ENCODE results near the gene TNFSF8.

The TNFSF8 gene

GRCh38 chr9:114902786-114903524 lies 27.4 kb downstream of the TNFSF8 start:
- Histone ChIP-seq H3K4ac (ENCODE audit: low read depth, low read length) (no peak overlapping the region), H4K8ac (ENCODE audit: low read depth, low read length) (peak overlapping the region; percentile 30), H3K79me2 (ENCODE audit: control insufficient read depth, insufficient read depth, low read length, poor library complexity) (peaks cover 4% of the 10 kb centered on the region), H3K36me3 (ENCODE audit: control insufficient read depth in 1 of 2, insufficient read depth in 2 of 2, low read length in 2 of 2) (peaks cover 0 to 2% of the 10 kb centered on the region in 2 experiments), H3K27me3 (ENCODE audit: insufficient read depth, low read length) (no peaks in the 10 kb centered on the region), H3K9me3 (ENCODE audit: insufficient read depth, low read depth, low read length) (no peaks in the 10 kb centered on the region), H3K27ac (ENCODE audit: low read depth, low read length) (no peak overlapping the region), H2AFZ (ENCODE audit: insufficient read depth, low read length, poor library complexity) (no peak overlapping the region), H3K4me1 (ENCODE audit: control insufficient read depth in 1 of 2, insufficient read depth in 2 of 2, low read length in 2 of 2) (peaks cover 9 to 20% of the 10 kb centered on the region in 2 experiments), H2BK120ac (ENCODE audit: insufficient read depth, low read length, poor library complexity) (peak overlapping the region; percentile 56), H2BK5ac (ENCODE audit: low read depth, low read length, poor library complexity) (peak overlapping the region; percentile 22), H2BK12ac (ENCODE audit: low read length) (peak overlapping the region; percentile 67), H3K4me2 (ENCODE audit: low read length) (no peak overlapping the region), H3K79me1 (ENCODE audit: low read length) (peaks cover 19% of the 10 kb centered on the region), H3K4me3 (ENCODE audit: low read depth, low read length) (no peak overlapping the region), H3K23ac (ENCODE audit: low read length) (no peak overlapping the region), H3K18ac (ENCODE audit: low read length) (peak overlapping the region; percentile 14), H3K14ac (ENCODE audit: low read length) (peak overlapping the region; percentile 18), H3K9ac (ENCODE audit: low read length) (no peak overlapping the region), H2AK5ac (ENCODE audit: low read length) (no peak overlapping the region), H4K12ac (ENCODE audit: low read depth, low read length) (no peak overlapping the region), H4K91ac (ENCODE audit: low read depth, low read length) (peak overlapping the region; percentile 69)
- peak; percentile 21 to 62 for DNase-seq
- WGBS (ENCODE audit: extremely low coverage, insufficient coverage, insufficient read length), result no CpG with 5 or more reads among the region's 4 CpGs

- Histone ChIP-seq H3K27me3 (ENCODE audit: insufficient read depth, low read length) (no peaks in the 10 kb centered on the region), H3K27ac (ENCODE audit: low read depth, low read length) (no peak overlapping the region), H3K79me2 (ENCODE audit: control insufficient read depth, insufficient read depth, low read length, poor library complexity) (no peaks in the 10 kb centered on the region), H3K79me1 (ENCODE audit: low read length) (peaks cover 9% of the 10 kb centered on the region), H2AK5ac (ENCODE audit: low read length) (no peak overlapping the region), H3K18ac (ENCODE audit: low read length) (no peak overlapping the region), H2BK12ac (ENCODE audit: low read length) (peak overlapping the region; percentile 65), H3K14ac (ENCODE audit: low read length) (no peak overlapping the region), H4K12ac (ENCODE audit: low read depth, low read length) (no peak overlapping the region), H3K4me2 (ENCODE audit: low read length) (no peak overlapping the region), H3K23ac (ENCODE audit: low read length) (no peak overlapping the region), H3K4me1 (ENCODE audit: control insufficient read depth in 1 of 2, insufficient read depth in 2 of 2, low read length in 2 of 2) (peaks cover 2 to 11% of the 10 kb centered on the region in 2 experiments), H2BK5ac (ENCODE audit: low read depth, low read length, poor library complexity) (no peak overlapping the region), H3K36me3 (ENCODE audit: control insufficient read depth in 1 of 2, insufficient read depth in 2 of 2, low read length in 2 of 2) (peaks cover 0 to 2% of the 10 kb centered on the region in 2 experiments), H3K9ac (ENCODE audit: low read length) (no peak overlapping the region), H4K8ac (ENCODE audit: low read depth, low read length) (no peak overlapping the region), H3K4ac (ENCODE audit: low read depth, low read length) (no peak overlapping the region), H2AFZ (ENCODE audit: insufficient read depth, low read length, poor library complexity) (no peak overlapping the region), H2BK120ac (ENCODE audit: insufficient read depth, low read length, poor library complexity) (no peak overlapping the region), H3K4me3 (ENCODE audit: low read depth, low read length) (no peak overlapping the region), H4K91ac (ENCODE audit: low read depth, low read length) (peak overlapping the region; percentile 43), H3K9me3 (ENCODE audit: insufficient read depth, low read depth, low read length) (no peaks in the 10 kb centered on the region)
- WGBS (ENCODE audit: extremely low coverage, insufficient coverage, insufficient read length), result no CpG with 5 or more reads among the region's 1 CpG
- peak; percentile 14 to 76 for DNase-seq
Observed at GRCh38 chr9:114900942-114901802, 29.2 kb downstream of the TNFSF8 start.

GRCh38 chr9:114899995-114900394 lies 30.4 kb downstream of the TNFSF8 start:
- peaks cover 10% of the 10 kb centered on the region for H3K79me1 ChIP-seq (ENCODE audit: low read length)
- H3K4me3 ChIP-seq (ENCODE audit: low read depth, low read length), result no peak overlapping the region
- H3K4me2 ChIP-seq (ENCODE audit: low read length), result no peak overlapping the region
- H2AFZ ChIP-seq (ENCODE audit: insufficient read depth, low read length, poor library complexity), result no peak overlapping the region
- DNase-seq, result no peak
- H2BK12ac ChIP-seq (ENCODE audit: low read length), result no peak overlapping the region
- H4K91ac ChIP-seq (ENCODE audit: low read depth, low read length), result no peak overlapping the region
- H2BK120ac ChIP-seq (ENCODE audit: insufficient read depth, low read length, poor library complexity), result no peak overlapping the region
- no peaks in the 10 kb centered on the region for H3K79me2 ChIP-seq (ENCODE audit: control insufficient read depth, insufficient read depth, low read length, poor library complexity)
- no peak overlapping the region for H3K4ac ChIP-seq (ENCODE audit: low read depth, low read length)
- H3K9me3 ChIP-seq (ENCODE audit: insufficient read depth, low read depth, low read length), result no peaks in the 10 kb centered on the region
- no peak overlapping the region for H3K18ac ChIP-seq (ENCODE audit: low read length)
- no peak overlapping the region for H3K23ac ChIP-seq (ENCODE audit: low read length)
- H4K12ac ChIP-seq (ENCODE audit: low read depth, low read length), result no peak overlapping the region
- H3K4me1 ChIP-seq (ENCODE audit: control insufficient read depth in 1 of 2, insufficient read depth in 2 of 2, low read length in 2 of 2), result peaks cover 5 to 10% of the 10 kb centered on the region in 2 experiments
- no peak overlapping the region for H3K14ac ChIP-seq (ENCODE audit: low read length)
- H3K27ac ChIP-seq (ENCODE audit: low read depth, low read length), result no peak overlapping the region
- peaks cover 0 to 2% of the 10 kb centered on the region in 2 experiments for H3K36me3 ChIP-seq (ENCODE audit: control insufficient read depth in 1 of 2, insufficient read depth in 2 of 2, low read length in 2 of 2)
- no peak overlapping the region for H4K8ac ChIP-seq (ENCODE audit: low read depth, low read length)
- H3K27me3 ChIP-seq (ENCODE audit: insufficient read depth, low read length), result no peaks in the 10 kb centered on the region
- no peak overlapping the region for H3K9ac ChIP-seq (ENCODE audit: low read length)
- no peak overlapping the region for H2BK5ac ChIP-seq (ENCODE audit: low read depth, low read length, poor library complexity)
- no peak overlapping the region for H2AK5ac ChIP-seq (ENCODE audit: low read length)

GRCh38 chr9:114899461-114899860 lies 30.9 kb downstream of the TNFSF8 start:
- H3K23ac ChIP-seq (ENCODE audit: low read length), result no peak overlapping the region
- no peak overlapping the region for H4K12ac ChIP-seq (ENCODE audit: low read depth, low read length)
- no peaks in the 10 kb centered on the region for H3K79me2 ChIP-seq (ENCODE audit: control insufficient read depth, insufficient read depth, low read length, poor library complexity)
- H3K9ac ChIP-seq (ENCODE audit: low read length), result no peak overlapping the region
- WGBS (ENCODE audit: extremely low coverage, insufficient coverage, insufficient read length), result no CpG with 5 or more reads among the region's 2 CpGs
- no peak overlapping the region for H2AFZ ChIP-seq (ENCODE audit: insufficient read depth, low read length, poor library complexity)
- no peak overlapping the region for H3K4me3 ChIP-seq (ENCODE audit: low read depth, low read length)
- no peak overlapping the region for H3K4ac ChIP-seq (ENCODE audit: low read depth, low read length)
- no peak overlapping the region for H2BK12ac ChIP-seq (ENCODE audit: low read length)
- no peaks in the 10 kb centered on the region for H3K9me3 ChIP-seq (ENCODE audit: insufficient read depth, low read depth, low read length)
- H2BK120ac ChIP-seq (ENCODE audit: insufficient read depth, low read length, poor library complexity), result no peak overlapping the region
- peaks cover 10% of the 10 kb centered on the region for H3K79me1 ChIP-seq (ENCODE audit: low read length)
- no peaks in the 10 kb centered on the region for H3K27me3 ChIP-seq (ENCODE audit: insufficient read depth, low read length)
- H3K4me2 ChIP-seq (ENCODE audit: low read length), result no peak overlapping the region
- no peak overlapping the region for H4K8ac ChIP-seq (ENCODE audit: low read depth, low read length)
- H3K4me1 ChIP-seq (ENCODE audit: control insufficient read depth in 1 of 2, insufficient read depth in 2 of 2, low read length in 2 of 2), result peaks cover 5 to 11% of the 10 kb centered on the region in 2 experiments
- DNase-seq, result no peak
- H2BK5ac ChIP-seq (ENCODE audit: low read depth, low read length, poor library complexity), result no peak overlapping the region
- no peak overlapping the region for H3K18ac ChIP-seq (ENCODE audit: low read length)
- no peak overlapping the region for H3K27ac ChIP-seq (ENCODE audit: low read depth, low read length)
- no peak overlapping the region for H3K14ac ChIP-seq (ENCODE audit: low read length)
- H4K91ac ChIP-seq (ENCODE audit: low read depth, low read length), result no peak overlapping the region
- peaks cover 0 to 2% of the 10 kb centered on the region in 2 experiments for H3K36me3 ChIP-seq (ENCODE audit: control insufficient read depth in 1 of 2, insufficient read depth in 2 of 2, low read length in 2 of 2)
- H2AK5ac ChIP-seq (ENCODE audit: low read length), result no peak overlapping the region
